ENCODE results near the gene FOXD2.

Gene FOXD2

GRCh38 chr1:47437447-47438164, at the start of gene FOXD2:
FOXD2 (plus strand) TSS chr1:47438044; CDS start chr1:47438136, 92 bp downstream.
- peak; percentile 92 for DNase-seq

GRCh38 chr1:47388891-47389238, 49.0 kb upstream of the FOXD2 start:
- DNase-seq: peak; percentile 30

GRCh38 chr1:47389731-47390130, 48.1 kb upstream of the FOXD2 start:
- no peak for DNase-seq

GRCh38 chr1:47390843-47391242, 47.0 kb upstream of the FOXD2 start:
- DNase-seq: no peak

- no peak for DNase-seq
These were observed 44.7 kb upstream of the FOXD2 start for GRCh38 chr1:47393141-47393540.

- no peak for DNase-seq
These were observed 42.4 kb upstream of the FOXD2 start for GRCh38 chr1:47395433-47395832.

- no peak for DNase-seq
These were observed 41.1 kb upstream of the FOXD2 start for GRCh38 chr1:47396671-47397196.

- DNase-seq: no peak
These were observed 38.6 kb upstream of the FOXD2 start for GRCh38 chr1:47399138-47399845.

- no peak for DNase-seq
These were observed 38.0 kb upstream of the FOXD2 start for GRCh38 chr1:47399846-47400155.

- DNase-seq: no peak
These were observed 36.1 kb upstream of the FOXD2 start for GRCh38 chr1:47401761-47402160.

GRCh38 chr1:47402591-47402990, 35.3 kb upstream of the FOXD2 start:
- DNase-seq: no peak

GRCh38 chr1:47403321-47403910, 34.4 kb upstream of the FOXD2 start:
- DNase-seq: no peak

GRCh38 chr1:47405697-47406096, 32.1 kb upstream of the FOXD2 start:
- DNase-seq: no peak

GRCh38 chr1:47406966-47407365, 30.9 kb upstream of the FOXD2 start:
- DNase-seq: no peak

GRCh38 chr1:47407481-47407880, 30.4 kb upstream of the FOXD2 start:
- no peak for DNase-seq

GRCh38 chr1:47409311-47410067, 28.4 kb upstream of the FOXD2 start:
- no peak for DNase-seq

GRCh38 chr1:47410068-47410455, 27.8 kb upstream of the FOXD2 start:
- no peak for DNase-seq

GRCh38 chr1:47411436-47411835, 26.4 kb upstream of the FOXD2 start:
- no peak for DNase-seq

GRCh38 chr1:47412437-47412836, 25.4 kb upstream of the FOXD2 start:
- DNase-seq: no peak

GRCh38 chr1:47415728-47416318, 22.0 kb upstream of the FOXD2 start, which contains the start of gene FOXE3:
FOXE3 (plus strand) TSS chr1:47416285; CDS start chr1:47416316, 31 bp downstream.
- DNase-seq: no peak

- DNase-seq: no peak
These were observed 21.3 kb upstream of the FOXD2 start for GRCh38 chr1:47416319-47417169.

All from CD4-positive, alpha-beta T cell treated with Interleukin-10 for 1 hour (primary cell).